Kidney epithelial cell (primary cell): ENCODE measurements around the gene TREM2. TPM values are rescaled to one million over a fixed set of nuclear protein-coding genes. Genes with fewer than 3 reads are reported as not detected.

Experiments
- DNase-seq: peaks from one replicate; pipeline ENCODE4 v3.0.0-alpha.2; 2010; ENCODE audit warnings: low read depth
- H3K27me3 ChIP-seq: 2 replicates; pipeline ENCODE4 v1.6.0; 2011; ENCODE audit warnings: low read length; ENCODE audit not compliant: control insufficient read depth, insufficient read depth
- H3K36me3 ChIP-seq: 2 replicates; pipeline ENCODE4 v1.5.1; 2011; ENCODE audit warnings: low read length; ENCODE audit not compliant: control insufficient read depth, insufficient read depth
- H3K4me3 ChIP-seq: 2 replicates; pipeline ENCODE4 v1.5.1; 2011; ENCODE audit warnings: low read depth, mild to moderate bottlenecking, control low read depth, low read length
- total RNA-seq: library from RNA; depleted of rRNA; stranded (reverse); fragments of >200 nt; gene quantifications from 2 replicates; pipeline ENCODE4 v1.2.3, GENCODE V29; 2015
- TF ChIP-seq, protein P1 (sequence below): IDR thresholded peaks from 2 replicates; pipeline ENCODE4 v1.5.1; 2011; ENCODE audit warnings: mild to moderate bottlenecking, moderate library complexity, low read length, control low read depth, inconsistent platforms; ENCODE audit not compliant: insufficient read depth, poor library complexity, severe bottlenecking

TREM2 gene
- total RNA-seq, 1 donor from 2014 or later: not detected

DNA sequence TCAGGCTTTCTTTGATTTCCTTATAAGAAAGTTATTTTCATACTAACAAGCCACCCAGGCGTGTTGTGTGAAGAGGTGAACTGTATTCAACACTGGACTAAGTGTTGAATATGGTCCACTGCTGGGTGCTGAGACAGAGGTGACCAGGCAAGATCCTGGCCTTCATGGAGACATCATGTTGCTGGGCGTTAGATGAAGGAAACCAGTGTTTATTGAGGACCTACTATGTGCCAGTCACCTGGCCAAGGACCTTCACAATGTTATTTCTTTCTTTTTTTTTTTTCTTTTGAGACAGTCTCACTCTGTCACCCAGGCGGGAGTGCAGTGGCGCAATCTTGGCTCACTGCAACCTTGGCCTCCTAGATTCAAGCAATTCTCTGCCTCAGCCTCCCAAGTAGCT is 6.9 kb downstream of the TREM2 start:
- H3K36me3 ChIP-seq: no peaks in the 10 kb centered on the region
- no peak for DNase-seq
- H3K27me3 ChIP-seq: peaks cover 2% of the 10 kb centered on the region
- TF ChIP-seq, protein P1, sequence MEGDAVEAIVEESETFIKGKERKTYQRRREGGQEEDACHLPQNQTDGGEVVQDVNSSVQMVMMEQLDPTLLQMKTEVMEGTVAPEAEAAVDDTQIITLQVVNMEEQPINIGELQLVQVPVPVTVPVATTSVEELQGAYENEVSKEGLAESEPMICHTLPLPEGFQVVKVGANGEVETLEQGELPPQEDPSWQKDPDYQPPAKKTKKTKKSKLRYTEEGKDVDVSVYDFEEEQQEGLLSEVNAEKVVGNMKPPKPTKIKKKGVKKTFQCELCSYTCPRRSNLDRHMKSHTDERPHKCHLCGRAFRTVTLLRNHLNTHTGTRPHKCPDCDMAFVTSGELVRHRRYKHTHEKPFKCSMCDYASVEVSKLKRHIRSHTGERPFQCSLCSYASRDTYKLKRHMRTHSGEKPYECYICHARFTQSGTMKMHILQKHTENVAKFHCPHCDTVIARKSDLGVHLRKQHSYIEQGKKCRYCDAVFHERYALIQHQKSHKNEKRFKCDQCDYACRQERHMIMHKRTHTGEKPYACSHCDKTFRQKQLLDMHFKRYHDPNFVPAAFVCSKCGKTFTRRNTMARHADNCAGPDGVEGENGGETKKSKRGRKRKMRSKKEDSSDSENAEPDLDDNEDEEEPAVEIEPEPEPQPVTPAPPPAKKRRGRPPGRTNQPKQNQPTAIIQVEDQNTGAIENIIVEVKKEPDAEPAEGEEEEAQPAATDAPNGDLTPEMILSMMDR: no peak
- no peak overlapping the region for H3K4me3 ChIP-seq

DNA sequence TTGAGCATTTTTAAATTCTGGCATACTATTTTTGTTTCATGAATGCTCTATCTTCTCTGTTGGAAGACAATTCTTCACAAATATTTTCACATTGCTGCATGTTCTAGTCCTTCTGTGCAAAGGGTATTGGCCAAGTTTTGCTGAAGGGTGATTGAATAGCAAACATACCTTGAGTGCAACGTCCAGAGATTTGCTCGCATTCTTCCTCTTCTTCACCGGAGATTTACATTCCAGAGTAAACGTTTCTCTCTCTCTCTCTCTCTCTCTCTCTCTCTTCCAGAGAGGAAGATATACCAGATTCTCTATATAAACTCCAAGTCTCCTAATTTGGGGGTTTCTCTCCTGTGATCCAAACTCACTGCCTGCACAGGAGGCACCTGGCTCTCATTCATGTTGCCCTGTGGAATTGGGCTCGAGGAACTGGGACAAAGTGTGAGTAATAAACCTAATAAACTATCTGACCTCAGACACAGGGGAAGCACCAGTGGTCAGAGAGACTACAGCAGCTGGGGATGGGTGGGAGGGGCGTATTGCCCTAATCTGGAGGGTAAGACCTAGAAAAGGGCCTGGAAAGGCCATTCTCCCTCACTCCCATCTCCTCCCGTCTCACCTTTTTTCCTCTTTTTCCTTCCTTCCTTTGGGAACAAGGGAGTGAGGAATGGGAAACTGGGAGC is 7.6 kb downstream of the TREM2 start:
- Histone ChIP-seq H3K4me3 (no peak overlapping the region), H3K27me3 (peaks cover 2% of the 10 kb centered on the region), H3K36me3 (no peaks in the 10 kb centered on the region)
- DNase-seq: no peak
- TF ChIP-seq, protein P1: no peak

DNA sequence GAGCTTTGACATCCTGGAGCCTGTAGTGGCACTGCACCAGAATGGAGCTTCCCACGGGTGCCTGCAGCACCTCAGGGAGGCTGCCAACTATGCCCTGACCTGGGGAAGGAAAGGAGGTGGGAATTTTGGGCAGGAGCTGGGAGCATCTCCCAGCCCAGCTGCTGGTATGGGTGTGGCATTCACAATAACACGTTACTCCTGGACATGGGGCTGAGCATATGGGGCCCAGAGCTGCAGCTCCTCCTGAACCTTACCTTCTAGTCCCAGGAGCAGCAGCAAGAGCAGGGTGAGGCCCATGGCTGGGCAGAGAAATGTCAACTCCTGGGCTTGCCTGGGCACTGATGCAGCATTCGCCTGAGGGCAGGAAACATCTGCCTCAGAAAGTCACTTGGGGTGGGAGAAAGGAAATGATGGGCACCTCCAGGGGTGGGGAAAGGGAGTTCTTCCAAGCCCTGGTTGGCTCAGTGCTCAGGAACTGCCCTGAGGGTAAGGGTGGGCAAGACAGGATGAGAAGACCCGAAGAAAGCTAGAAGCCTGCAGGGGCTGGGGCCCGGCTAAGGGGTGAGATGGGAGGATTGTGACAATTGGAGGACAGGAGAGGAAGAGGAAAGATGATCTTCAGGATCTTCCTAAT is 8.8 kb downstream of the TREM2 start, which contains the start of gene TREML1:
TSS of gene TREML1 (minus strand) at position 356 of the 634 bp plus-strand sequence. CDS start at position 297, 59 bp downstream.
- no peak for DNase-seq
- TF ChIP-seq, protein P1: no peak
- no peaks in the 10 kb centered on the region for H3K36me3 ChIP-seq
- peaks cover 2% of the 10 kb centered on the region for H3K27me3 ChIP-seq
- H3K4me3 ChIP-seq: no peak within 1 kb of the TSS

DNA sequence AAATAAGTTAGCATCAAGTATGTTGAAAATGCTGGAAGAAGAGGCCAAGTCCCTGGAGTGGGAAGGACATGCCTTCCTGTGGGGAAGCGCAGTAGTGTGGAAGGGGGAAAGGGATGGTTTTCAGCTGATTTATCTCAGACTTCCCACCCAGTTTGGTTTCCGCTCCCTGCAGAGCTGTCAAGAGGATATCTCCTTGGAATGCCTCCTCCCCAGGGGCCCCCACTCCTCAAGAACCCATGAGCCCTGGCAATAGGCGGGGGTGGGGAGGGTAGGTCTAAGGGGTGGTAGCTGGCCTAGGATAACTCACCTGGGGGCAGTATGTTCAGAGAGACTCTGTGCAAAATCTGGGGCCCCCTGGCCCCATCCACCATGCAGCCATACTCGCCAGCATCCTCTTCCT is 9.5 kb downstream of the TREM2 start:
- TF ChIP-seq, protein P1: no peak
- DNase-seq: no peak
- Histone ChIP-seq H3K4me3 (no peak overlapping the region), H3K36me3 (no peaks in the 10 kb centered on the region), H3K27me3 (peaks cover 2% of the 10 kb centered on the region)

DNA sequence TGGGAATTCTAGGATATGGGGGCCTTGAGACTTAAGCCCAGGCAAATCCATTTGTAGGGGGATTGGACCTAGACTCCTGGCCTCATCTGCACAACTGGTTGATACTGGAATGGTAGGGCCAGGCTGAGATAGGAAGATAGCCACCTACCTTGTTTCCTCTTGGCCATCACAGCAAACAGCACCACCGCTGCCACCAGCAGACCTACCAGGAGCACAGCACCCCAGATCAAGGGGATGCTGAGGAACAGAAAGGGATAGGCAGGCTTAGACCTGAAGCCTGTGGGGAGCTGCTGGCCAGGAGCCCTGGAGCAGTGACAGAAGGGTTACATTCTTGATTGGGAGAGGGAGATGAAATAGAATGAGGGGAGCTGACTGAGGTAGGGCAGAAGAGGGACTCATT is 12.2 kb downstream of the TREM2 start:
- TF ChIP-seq, protein P1: no peak
- Histone ChIP-seq H3K27me3 (peaks cover 2% of the 10 kb centered on the region), H3K36me3 (no peaks in the 10 kb centered on the region), H3K4me3 (no peak overlapping the region)
- no peak for DNase-seq

DNA sequence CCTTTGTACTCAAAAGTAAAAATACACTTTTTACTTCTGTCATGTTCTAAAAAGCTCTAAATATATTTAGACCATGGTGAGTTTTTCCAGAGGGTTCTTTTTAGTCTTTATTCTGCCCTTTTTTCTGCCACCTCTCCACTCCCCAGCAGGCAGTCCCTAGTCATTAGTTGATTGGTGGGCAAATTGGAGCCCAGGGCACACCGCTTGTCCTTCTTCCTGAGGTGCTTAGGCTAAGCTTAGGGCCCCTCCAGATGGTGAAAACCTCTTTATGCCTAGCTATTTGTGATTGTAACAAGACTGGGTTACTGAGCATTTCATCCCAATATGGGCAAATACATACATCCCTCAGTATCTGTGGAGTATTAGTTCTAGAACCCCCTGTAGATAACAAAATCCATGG is 15.0 kb downstream of the TREM2 start:
- Histone ChIP-seq H3K27me3 (no peaks in the 10 kb centered on the region), H3K4me3 (no peak overlapping the region), H3K36me3 (no peaks in the 10 kb centered on the region)
- TF ChIP-seq, protein P1: no peak
- DNase-seq: no peak
